IMR-90 (cell line): ENCODE data around the gene ISG15. TPM values are rescaled to one million over a fixed set of nuclear protein-coding genes. Genes with fewer than 3 reads are reported as not detected.

ENCODE experiments used
- ATAC-seq: fragments of 200-7000 bp; cut with Tn5 transposase; 2 replicates; pipeline ENCODE4 v1.9.1; 2020; ENCODE audit warnings: low read depth, mild to moderate bottlenecking, moderate library complexity
- BruUV-seq: library from RNA; stranded (reverse); fragments of 400-500 nt; replicated peaks from 2 replicates; lab custom pipeline; 2021; lab: Mats Ljungman, UMichigan
- CTCF ChIA-PET: fragments of 300-600 bp; formaldehyde crosslinking; extraction: SDS; loops from one replicate; lab custom pipeline; 2021; ENCODE audit warnings: antibody characterized with exemption; lab: Yijun Ruan, JAX
- POLR2A ChIA-PET: fragments of 300-600 bp; sonication (Branson Sonifier 250); formaldehyde crosslinking; loops from one replicate; lab custom pipeline; 2022; ENCODE audit warnings: antibody characterized with exemption; ENCODE audit not compliant: unreplicated experiment; lab: Charles Lee
- DNase-seq: peaks from one replicate; pipeline ENCODE4 v3.0.0; 2013
- H2AFZ ChIP-seq: replicated peaks from 2 replicates; pipeline ENCODE3; 2013; ENCODE audit warnings: low read length, mild to moderate bottlenecking; ENCODE audit not compliant: poor library complexity
- H2AK5ac ChIP-seq: 2 replicates; pipeline ENCODE4 v1.6.1; 2013; ENCODE audit warnings: low read depth, low read length, inconsistent platforms
- H2AK9ac ChIP-seq: replicated peaks from 2 replicates; pipeline ENCODE3; 2013; ENCODE audit warnings: mild to moderate bottlenecking, low read depth, low read length, moderate library complexity; ENCODE audit not compliant: poor library complexity
- H2BK120ac ChIP-seq: 2 replicates; pipeline ENCODE4 v1.6.1; 2013; ENCODE audit warnings: low read depth, low read length, inconsistent platforms
- H2BK15ac ChIP-seq: 3 replicates; pipeline ENCODE4 v1.6.1; 2013; ENCODE audit warnings: low read depth, low read length, inconsistent platforms
- H2BK20ac ChIP-seq: 2 replicates; pipeline ENCODE4 v1.6.1; 2013; ENCODE audit warnings: low read depth, mild to moderate bottlenecking, inconsistent platforms, low read length, moderate library complexity
- H2BK5ac ChIP-seq: 2 replicates; pipeline ENCODE4 v1.6.1; 2013; ENCODE audit warnings: mild to moderate bottlenecking, low read depth, low read length, inconsistent platforms; ENCODE audit not compliant: poor library complexity, severe bottlenecking
- H3K14ac ChIP-seq: replicated peaks from 2 replicates; pipeline ENCODE4 v1.6.1; 2013; ENCODE audit warnings: low read depth, low read length, inconsistent platforms
- H3K18ac ChIP-seq: 2 replicates; pipeline ENCODE4 v1.6.1; 2013; ENCODE audit warnings: low read depth, low read length, control low read depth
- H3K23ac ChIP-seq: 2 replicates; pipeline ENCODE4 v1.6.1; 2013; ENCODE audit warnings: low read depth, low read length, inconsistent platforms
- H3K27ac ChIP-seq: 2 replicates; pipeline ENCODE4 v1.5.1; 2013; ENCODE audit warnings: mild to moderate bottlenecking, control low read depth, low read length; ENCODE audit not compliant: insufficient read depth
- H3K27me3 ChIP-seq: 2 replicates; pipeline ENCODE4 v1.6.1; 2013; ENCODE audit warnings: low read length; ENCODE audit not compliant: control insufficient read depth, insufficient read depth
- H3K36me3 ChIP-seq: 2 replicates; pipeline ENCODE4 v1.6.1; 2013; ENCODE audit warnings: low read length, mixed read lengths; ENCODE audit not compliant: control insufficient read depth, insufficient read depth
- H3K4ac ChIP-seq: 2 replicates; pipeline ENCODE4 v1.6.1; 2013; ENCODE audit warnings: low read depth, low read length, inconsistent platforms
- H3K4me1 ChIP-seq: 2 replicates; pipeline ENCODE4 v1.6.1; 2013; ENCODE audit warnings: low read length, mixed read lengths; ENCODE audit not compliant: control insufficient read depth, insufficient read depth
- H3K4me2 ChIP-seq: 2 replicates; pipeline ENCODE4 v1.6.1; 2013; ENCODE audit warnings: low read depth, mild to moderate bottlenecking, control low read depth, low read length, moderate library complexity
- H3K4me3 ChIP-seq: 2 replicates; pipeline ENCODE4 v1.5.1; 2013; ENCODE audit warnings: low read depth, mild to moderate bottlenecking, control low read depth, low read length, moderate library complexity; ENCODE audit not compliant: insufficient read depth
- H3K56ac ChIP-seq: 2 replicates; pipeline ENCODE4 v1.6.1; 2013; ENCODE audit warnings: low read length, inconsistent platforms; ENCODE audit not compliant: insufficient read depth; ENCODE audit errors: extremely low read depth
- H3K79me1 ChIP-seq, 2 experiments: 2 replicates each; pipeline ENCODE4 v1.6.1; 2013; ENCODE audit warnings: low read length in 2 of 2, inconsistent platforms in 1 of 2, low read depth in 1 of 2
- H3K9ac ChIP-seq: 2 replicates; pipeline ENCODE4 v1.6.1; 2013; ENCODE audit warnings: low read depth, low read length, control low read depth
- H3K9me1 ChIP-seq: 2 replicates; pipeline ENCODE4 v1.6.1; 2013; ENCODE audit warnings: low read length, inconsistent platforms; ENCODE audit not compliant: insufficient read depth
- H3K9me3 ChIP-seq: 2 replicates; pipeline ENCODE4 v1.6.1; 2013; ENCODE audit warnings: low read length; ENCODE audit not compliant: control insufficient read depth, insufficient read depth
- H4K20me1 ChIP-seq: 2 replicates; pipeline ENCODE4 v1.6.1; 2013; ENCODE audit warnings: low read length, inconsistent platforms; ENCODE audit not compliant: insufficient read depth
- H4K5ac ChIP-seq: 2 replicates; pipeline ENCODE4 v1.6.1; 2013; ENCODE audit warnings: mild to moderate bottlenecking, low read depth, low read length, control low read depth
- H4K8ac ChIP-seq, 2 experiments: 2 replicates each; pipeline ENCODE4 v1.6.1; 2013; ENCODE audit warnings: low read depth in 2 of 2, low read length in 2 of 2, control low read depth in 1 of 2, inconsistent platforms in 1 of 2
- H4K91ac ChIP-seq: 2 replicates; pipeline ENCODE4 v1.6.1; 2013; ENCODE audit warnings: low read depth, low read length, inconsistent platforms; ENCODE audit not compliant: insufficient read depth
- BHLHE40 ChIP-seq: fragments of 150-350 bp; IDR thresholded peaks from 2 replicates; pipeline ENCODE4 v1.6.1; 2016; ENCODE audit warnings: mild to moderate bottlenecking, low read depth, low read length
- CHD1 ChIP-seq: IDR thresholded peaks from 2 replicates; pipeline ENCODE4 v1.6.1; 2012; ENCODE audit warnings: low read depth, low read length, improper control_type of control experiment
- CTCF ChIP-seq: conservative IDR thresholded peaks from 2 replicates; pipeline ENCODE4 v1.5.1; 2012; ENCODE audit warnings: mild to moderate bottlenecking, low read depth, low read length, improper control_type of control experiment
- ELK1 ChIP-seq: fragments of 150-350 bp; IDR thresholded peaks from 2 replicates; pipeline ENCODE4 v1.6.1; 2016; ENCODE audit warnings: low read depth, mild to moderate bottlenecking, low read length, moderate library complexity, borderline replicate concordance
- MAZ ChIP-seq: IDR thresholded peaks from 2 replicates; pipeline ENCODE4 v1.6.1; 2012; ENCODE audit warnings: low read depth, mild to moderate bottlenecking, low read length, improper control_type of control experiment, moderate library complexity, borderline replicate concordance
- MXI1 ChIP-seq: IDR thresholded peaks from 2 replicates; pipeline ENCODE4 v1.6.1; 2012; ENCODE audit warnings: low read depth, mild to moderate bottlenecking, low read length, moderate library complexity, borderline replicate concordance
- RAD21 ChIP-seq: IDR thresholded peaks from 2 replicates; pipeline ENCODE4 v1.6.1; 2012; ENCODE audit warnings: low read length, improper control_type of control experiment
- RCOR1 ChIP-seq: IDR thresholded peaks from 2 replicates; pipeline ENCODE4 v1.6.1; 2012; ENCODE audit warnings: mild to moderate bottlenecking, low read length, improper control_type of control experiment; ENCODE audit not compliant: insufficient replicate concordance
- RFX5 ChIP-seq: IDR thresholded peaks from 2 replicates; pipeline ENCODE4 v1.8.0; 2012; ENCODE audit warnings: low read depth, mild to moderate bottlenecking, low read length, moderate library complexity
- SMC3 ChIP-seq: fragments of 150-350 bp; IDR thresholded peaks from 2 replicates; pipeline ENCODE4 v1.6.1; 2016; ENCODE audit warnings: low read depth, mild to moderate bottlenecking, antibody characterized with exemption, low read length, moderate library complexity
- USF2 ChIP-seq: fragments of 150-350 bp; IDR thresholded peaks from 2 replicates; pipeline ENCODE4 v1.6.1; 2017; ENCODE audit warnings: mild to moderate bottlenecking, antibody characterized with exemption, low read length, low read depth
- WGBS, 2 experiments: methylation state at CpG; one replicate each; pipeline versions ENCODE4 v1.1.5 to v1.1.7; 2013; ENCODE audit warnings: missing lambda C conversion rate in 2 of 2; ENCODE audit not compliant: insufficient read length in 1 of 2; ENCODE audit errors: extremely low coverage in 2 of 2; 5-methylcytosine and 5-hydroxymethylcytosine counted together
- dilution Hi-C: fragments of 300-500 bp; cut with HindIII; formaldehyde crosslinking; loops from one replicate; pipeline ENCODE4 v1.14.3; 2018; ENCODE audit warnings: low sequenced_read_pairs; ENCODE audit not compliant: unreplicated experiment
- in situ Hi-C: fragments of 300-500 bp; cut with MboI; formaldehyde crosslinking; loops from 3 replicates; pipeline ENCODE4 v1.14.3; 2019; ENCODE audit warnings: low sequenced_read_pairs, inconsistent platforms, mixed read lengths
- intact Hi-C: fragments of 100-400 bp; cut with micrococcal nuclease; formaldehyde crosslinking; loops from 2 replicates; pipeline ENCODE4 v1.10.0; 2022
- polyA plus RNA-seq, 3 experiments: library from polyadenylated mRNA; depleted of rRNA; stranded (reverse); fragments of >200 nt; gene quantifications; 2 replicates each; pipeline ENCODE4 v1.2.3, GENCODE V29; 2012; ENCODE audit warnings: low replicate concordance in 1 of 3
- total RNA-seq: library from RNA; depleted of rRNA; stranded (reverse); fragments of >200 nt; gene quantifications from 2 replicates; pipeline ENCODE4 v1.2.3, GENCODE V29; 2012

Gene ISG15
- total and polyA plus RNA-seq, 2 of the 4 experiments (the other 2 are of a cell fraction), result 99.1 to 105 TPM

GRCh38 chr1:1054099-1054700 is 40.9 kb downstream of the ISG15 start:
- POLR2A ChIA-PET, result no interaction called here
- H2BK120ac ChIP-seq, result no peak overlapping the region
- peaks cover 54% of the 10 kb centered on the region for H3K36me3 ChIP-seq
- no peak overlapping the region for H3K14ac ChIP-seq
- intact Hi-C loops, result no loop called here
- 95% methylated on average over 8 of the region's 18 CpGs; no CpG with 5 or more reads in 1 of the 2 experiments for WGBS, 2 experiments
- no peaks in the 10 kb centered on the region for H3K9me1 ChIP-seq
- no peak overlapping the region for H2BK15ac ChIP-seq
- no peak overlapping the region for H4K5ac ChIP-seq
- no peaks in the 10 kb centered on the region for H3K4me1 ChIP-seq
- no peak overlapping the region for H2BK5ac ChIP-seq
- peaks cover 5 to 9% of the 10 kb centered on the region in 2 experiments; a peak in 2 of 4 replicates for H3K79me1 ChIP-seq
- H3K56ac ChIP-seq, result no peak overlapping the region
- peaks cover 6% of the 10 kb centered on the region for H4K20me1 ChIP-seq
- BruUV-seq, result no TSS peak
- H3K4me2 ChIP-seq, result no peak overlapping the region
- no peak overlapping the region for H2AK9ac ChIP-seq
- no peak overlapping the region for H3K27ac ChIP-seq
- CTCF ChIA-PET, result no interaction called here
- H3K18ac ChIP-seq, result no peak overlapping the region
- no peak overlapping the region for H3K9ac ChIP-seq
- no peak overlapping the region for H3K23ac ChIP-seq
- DNase-seq (no peak), ATAC-seq (no peak)
- H4K8ac ChIP-seq, result no peak overlapping the region
- H3K4me3 ChIP-seq, result no peak overlapping the region
- no peaks in the 10 kb centered on the region for H3K27me3 ChIP-seq
- H2BK20ac ChIP-seq, result no peak overlapping the region
- dilution Hi-C loops, result no loop called here
- no peak overlapping the region for H2AK5ac ChIP-seq
- H4K91ac ChIP-seq, result no peak overlapping the region
- H3K9me3 ChIP-seq, result no peaks in the 10 kb centered on the region
- in situ Hi-C loops, result no loop called here
- H3K4ac ChIP-seq, result no peak overlapping the region
- no peak for TF ChIP-seq MAZ
- TF ChIP-seq USF2, result no peak
- no peak for TF ChIP-seq RFX5
- TF ChIP-seq MXI1, result no peak
- TF ChIP-seq BHLHE40, result no peak
- no peak for TF ChIP-seq SMC3
- TF ChIP-seq ELK1, result no peak
- no peak for TF ChIP-seq CTCF
- TF ChIP-seq CHD1, result no peak
- no peak for TF ChIP-seq RAD21
- no peak for TF ChIP-seq RCOR1
- no peak overlapping the region for H2AFZ ChIP-seq
